DND-41 (cell line): ENCODE results near the gene ATP13A3.

Source experiments
- ATAC-seq: fragments of 200-7000 bp; cut with Tn5 transposase; 3 replicates; pipeline ENCODE4 v1.9.1; 2021; ENCODE audit warnings: low read depth; ENCODE audit not compliant: insufficient read depth
- DNase-seq: peaks from one replicate; pipeline ENCODE4 v3.0.0-alpha.2; 2020
- H2AFZ ChIP-seq: 2 replicates; pipeline ENCODE4 v1.6.0; 2012; ENCODE audit warnings: low read depth, low read length
- H3K27ac ChIP-seq: 2 replicates; pipeline ENCODE4 v1.5.1; 2012; ENCODE audit warnings: low read length, inconsistent platforms
- H3K27me3 ChIP-seq: fragments of 200-600 bp; sonication (generic); 2 replicates; pipeline ENCODE4 v1.6.0; 2012; ENCODE audit warnings: low read length, mild to moderate bottlenecking, inconsistent platforms; ENCODE audit not compliant: insufficient read depth, poor library complexity
- H3K36me3 ChIP-seq: 2 replicates; pipeline ENCODE4 v1.5.1; 2012; ENCODE audit warnings: low read length, inconsistent platforms; ENCODE audit not compliant: insufficient read depth
- H3K4me1 ChIP-seq: 2 replicates; pipeline ENCODE4 v1.5.1; 2012; ENCODE audit warnings: mild to moderate bottlenecking, low read length; ENCODE audit not compliant: insufficient read depth
- H3K4me2 ChIP-seq: 2 replicates; pipeline ENCODE4 v1.6.0; 2012; ENCODE audit warnings: mild to moderate bottlenecking, moderate library complexity, low read length, inconsistent platforms; ENCODE audit not compliant: insufficient read depth
- H3K4me3 ChIP-seq, 2 experiments: fragments of 200-600 bp in 1 of 2; shearing (Covaris generic) in 1 of 2; 2 replicates each; pipeline ENCODE4 v1.5.1; 2012 to 2016; ENCODE audit warnings: inconsistent platforms in 2 of 2, low read length in 2 of 2, mild to moderate bottlenecking in 2 of 2, low read depth in 1 of 2, moderate library complexity in 1 of 2
- H3K79me2 ChIP-seq: 2 replicates; pipeline ENCODE4 v1.6.0; 2012; ENCODE audit warnings: low read length, inconsistent platforms; ENCODE audit not compliant: insufficient read depth
- H3K9ac ChIP-seq: 2 replicates; pipeline ENCODE4 v1.6.0; 2012; ENCODE audit warnings: low read depth, mild to moderate bottlenecking, inconsistent platforms, low read length, moderate library complexity
- H3K9me3 ChIP-seq: 2 replicates; pipeline ENCODE4 v1.5.1; 2012; ENCODE audit warnings: low read length, moderate library complexity, mild to moderate bottlenecking, inconsistent platforms; ENCODE audit not compliant: insufficient read depth, severe bottlenecking
- H4K20me1 ChIP-seq: 2 replicates; pipeline ENCODE4 v1.6.0; 2012; ENCODE audit warnings: low read length; ENCODE audit not compliant: insufficient read depth
- EZH2 ChIP-seq: IDR thresholded peaks from 3 replicates; pipeline ENCODE4 v1.6.1; 2012; ENCODE audit warnings: borderline replicate concordance, low read depth, mild to moderate bottlenecking, moderate library complexity, low read length, inconsistent platforms; ENCODE audit not compliant: severe bottlenecking
- TF ChIP-seq, protein P1 (sequence below): IDR thresholded peaks from 2 replicates; pipeline ENCODE4 v1.5.1; 2012; ENCODE audit warnings: borderline replicate concordance, low read length, moderate library complexity, mild to moderate bottlenecking; ENCODE audit not compliant: poor library complexity, severe bottlenecking; ENCODE audit errors: extremely low read depth

The ATP13A3 gene

GRCh38 chr3:194439881-194440550 is 46.8 kb downstream of the ATP13A3 start:
- no peak overlapping the region for H3K4me2 ChIP-seq
- no peak overlapping the region for H3K4me3 ChIP-seq
- ATAC-seq: no peak
- no peak overlapping the region for H3K27ac ChIP-seq
- no peaks in the 10 kb centered on the region for H3K4me1 ChIP-seq
- no peaks in the 10 kb centered on the region for H3K9me3 ChIP-seq
- no peaks in the 10 kb centered on the region for H3K79me2 ChIP-seq
- H4K20me1 ChIP-seq: no peaks in the 10 kb centered on the region
- TF ChIP-seq, protein P1, sequence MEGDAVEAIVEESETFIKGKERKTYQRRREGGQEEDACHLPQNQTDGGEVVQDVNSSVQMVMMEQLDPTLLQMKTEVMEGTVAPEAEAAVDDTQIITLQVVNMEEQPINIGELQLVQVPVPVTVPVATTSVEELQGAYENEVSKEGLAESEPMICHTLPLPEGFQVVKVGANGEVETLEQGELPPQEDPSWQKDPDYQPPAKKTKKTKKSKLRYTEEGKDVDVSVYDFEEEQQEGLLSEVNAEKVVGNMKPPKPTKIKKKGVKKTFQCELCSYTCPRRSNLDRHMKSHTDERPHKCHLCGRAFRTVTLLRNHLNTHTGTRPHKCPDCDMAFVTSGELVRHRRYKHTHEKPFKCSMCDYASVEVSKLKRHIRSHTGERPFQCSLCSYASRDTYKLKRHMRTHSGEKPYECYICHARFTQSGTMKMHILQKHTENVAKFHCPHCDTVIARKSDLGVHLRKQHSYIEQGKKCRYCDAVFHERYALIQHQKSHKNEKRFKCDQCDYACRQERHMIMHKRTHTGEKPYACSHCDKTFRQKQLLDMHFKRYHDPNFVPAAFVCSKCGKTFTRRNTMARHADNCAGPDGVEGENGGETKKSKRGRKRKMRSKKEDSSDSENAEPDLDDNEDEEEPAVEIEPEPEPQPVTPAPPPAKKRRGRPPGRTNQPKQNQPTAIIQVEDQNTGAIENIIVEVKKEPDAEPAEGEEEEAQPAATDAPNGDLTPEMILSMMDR: no peak
- no peak for TF ChIP-seq EZH2
- peaks cover 93% of the 10 kb centered on the region for H3K36me3 ChIP-seq
- no peak for DNase-seq
- no peaks in the 10 kb centered on the region for H3K27me3 ChIP-seq
- H3K9ac ChIP-seq: no peak overlapping the region
- no peak overlapping the region for H2AFZ ChIP-seq

GRCh38 chr3:194434503-194434902 is 52.3 kb downstream of the ATP13A3 start:
- Histone ChIP-seq H3K4me1 (no peaks in the 10 kb centered on the region), H3K27me3 (no peaks in the 10 kb centered on the region), H3K27ac (no peak overlapping the region), H3K4me2 (no peak overlapping the region), H4K20me1 (no peaks in the 10 kb centered on the region), H3K79me2 (no peaks in the 10 kb centered on the region), H2AFZ (no peak overlapping the region), H3K9ac (no peak overlapping the region), H3K4me3 (no peak overlapping the region), H3K36me3 (peaks cover 88% of the 10 kb centered on the region), H3K9me3 (no peaks in the 10 kb centered on the region)
- no peak for DNase-seq
- no peak for ATAC-seq
- TF ChIP-seq EZH2: no peak
- TF ChIP-seq, protein P1: no peak

- Histone ChIP-seq H3K27ac (no peak overlapping the region), H3K4me1 (no peaks in the 10 kb centered on the region), H3K9ac (no peak overlapping the region), H3K79me2 (no peaks in the 10 kb centered on the region), H3K27me3 (no peaks in the 10 kb centered on the region), H4K20me1 (no peaks in the 10 kb centered on the region), H3K4me2 (no peak overlapping the region), H2AFZ (no peak overlapping the region), H3K36me3 (peaks cover 81% of the 10 kb centered on the region), H3K9me3 (no peaks in the 10 kb centered on the region), H3K4me3 (no peak overlapping the region)
- no peak for DNase-seq
- TF ChIP-seq, protein P1: no peak
- no peak for TF ChIP-seq EZH2
- ATAC-seq: no peak
Observed at GRCh38 chr3:194431554-194431953, 55.2 kb downstream of the ATP13A3 start.

DNA sequence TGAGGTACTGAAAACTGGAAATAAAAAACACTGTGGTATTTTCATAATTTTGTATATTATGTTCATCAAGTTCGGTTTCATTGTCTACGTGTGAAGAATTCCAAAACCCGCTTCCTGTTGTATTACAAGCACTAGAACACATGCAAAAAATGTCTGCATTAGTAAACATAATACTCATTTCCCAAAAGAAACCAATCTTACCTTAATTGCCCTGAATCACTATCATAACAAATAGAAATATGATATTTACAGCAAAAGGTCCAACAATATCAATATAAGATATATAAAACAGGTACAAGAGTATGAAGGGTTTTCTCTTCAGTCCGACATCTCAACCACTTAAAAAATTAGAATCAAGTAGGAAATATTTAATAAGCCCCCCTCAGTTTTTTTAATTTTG is 61.4 kb downstream of the ATP13A3 start:
- Histone ChIP-seq H4K20me1 (no peaks in the 10 kb centered on the region), H3K9ac (no peak overlapping the region), H3K4me2 (no peak overlapping the region), H3K9me3 (no peaks in the 10 kb centered on the region), H3K36me3 (peaks cover 69% of the 10 kb centered on the region), H3K4me1 (no peaks in the 10 kb centered on the region), H3K4me3 (no peak overlapping the region), H3K79me2 (no peaks in the 10 kb centered on the region), H3K27ac (no peak overlapping the region), H2AFZ (no peak overlapping the region), H3K27me3 (no peaks in the 10 kb centered on the region)
- no peak for ATAC-seq
- TF ChIP-seq EZH2: no peak
- TF ChIP-seq, protein P1: no peak
- DNase-seq: no peak
